ENCODE data around the gene SWSAP1. TPM values are rescaled to one million over a fixed set of nuclear protein-coding genes. Genes with fewer than 3 reads are reported as not detected.

SWSAP1 gene
- total RNA-seq, 1 donor from 2014 or later: 1.5 TPM

DNA sequence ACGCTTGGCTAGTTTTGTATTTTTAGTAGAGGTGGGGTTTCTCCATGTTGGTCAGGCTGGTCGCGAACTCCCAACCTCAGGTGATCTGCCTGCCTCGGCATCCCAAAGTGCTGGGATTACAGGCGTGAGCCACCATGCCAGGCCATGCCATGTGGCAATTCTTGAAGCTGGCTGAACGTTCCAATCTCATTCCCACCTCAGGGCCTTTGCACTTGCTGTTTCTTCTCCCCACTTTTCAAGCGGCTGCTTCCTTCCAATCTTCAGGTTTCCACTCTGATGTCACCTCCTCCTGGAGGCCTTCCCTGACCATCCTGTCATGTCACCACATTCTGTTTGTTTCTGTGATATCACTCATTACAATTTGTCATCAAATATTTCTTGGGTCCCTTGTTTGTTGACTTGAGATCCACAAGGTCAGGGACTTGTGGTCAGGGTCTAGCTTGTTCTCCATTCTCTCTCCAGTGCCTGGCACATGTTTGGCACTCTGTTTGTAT lies 5.4 kb downstream of the SWSAP1 start:
- Histone ChIP-seq H3K36me3 (no peaks in the 10 kb centered on the region), H3K27me3 (no peaks in the 10 kb centered on the region), H3K9me3 (no peaks in the 10 kb centered on the region), H3K4me1 (peaks cover 82% of the 10 kb centered on the region), H3K4me3 (peak overlapping the region; percentile 51 to 69), H3K27ac (peak overlapping the region; percentile 94)
- TF ChIP-seq POLR2A (IDR thresholded peaks at IDR 0.05): no peak
- TF ChIP-seq, protein P1, sequence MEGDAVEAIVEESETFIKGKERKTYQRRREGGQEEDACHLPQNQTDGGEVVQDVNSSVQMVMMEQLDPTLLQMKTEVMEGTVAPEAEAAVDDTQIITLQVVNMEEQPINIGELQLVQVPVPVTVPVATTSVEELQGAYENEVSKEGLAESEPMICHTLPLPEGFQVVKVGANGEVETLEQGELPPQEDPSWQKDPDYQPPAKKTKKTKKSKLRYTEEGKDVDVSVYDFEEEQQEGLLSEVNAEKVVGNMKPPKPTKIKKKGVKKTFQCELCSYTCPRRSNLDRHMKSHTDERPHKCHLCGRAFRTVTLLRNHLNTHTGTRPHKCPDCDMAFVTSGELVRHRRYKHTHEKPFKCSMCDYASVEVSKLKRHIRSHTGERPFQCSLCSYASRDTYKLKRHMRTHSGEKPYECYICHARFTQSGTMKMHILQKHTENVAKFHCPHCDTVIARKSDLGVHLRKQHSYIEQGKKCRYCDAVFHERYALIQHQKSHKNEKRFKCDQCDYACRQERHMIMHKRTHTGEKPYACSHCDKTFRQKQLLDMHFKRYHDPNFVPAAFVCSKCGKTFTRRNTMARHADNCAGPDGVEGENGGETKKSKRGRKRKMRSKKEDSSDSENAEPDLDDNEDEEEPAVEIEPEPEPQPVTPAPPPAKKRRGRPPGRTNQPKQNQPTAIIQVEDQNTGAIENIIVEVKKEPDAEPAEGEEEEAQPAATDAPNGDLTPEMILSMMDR (IDR thresholded peaks at IDR 0.05): no peak
- TF ChIP-seq POLR2AphosphoS5 (IDR thresholded peaks at IDR 0.05; ENCODE audit: insufficient read depth in 1 of 2, low read depth in 1 of 2): no peak
- intact Hi-C loops (cut with DNase I): loop anchor here (2.0 to 5.0 kb wide), 3 partner anchors 42 to 85 kb away; no protein-coding TSS in a partner anchor
- DNase-seq (ENCODE audit: extremely low spot score in 2 of 2): no peak

- peaks cover 74% of the 10 kb centered on the region for H3K4me1 ChIP-seq
- intact Hi-C loops (cut with DNase I): loop anchor here (2.0 to 5.0 kb wide), 2 partner anchors 41 to 86 kb away; no protein-coding TSS in a partner anchor
Observed at GRCh38 chr19:11380653-11381537, 6.4 kb downstream of the SWSAP1 start.

DNA sequence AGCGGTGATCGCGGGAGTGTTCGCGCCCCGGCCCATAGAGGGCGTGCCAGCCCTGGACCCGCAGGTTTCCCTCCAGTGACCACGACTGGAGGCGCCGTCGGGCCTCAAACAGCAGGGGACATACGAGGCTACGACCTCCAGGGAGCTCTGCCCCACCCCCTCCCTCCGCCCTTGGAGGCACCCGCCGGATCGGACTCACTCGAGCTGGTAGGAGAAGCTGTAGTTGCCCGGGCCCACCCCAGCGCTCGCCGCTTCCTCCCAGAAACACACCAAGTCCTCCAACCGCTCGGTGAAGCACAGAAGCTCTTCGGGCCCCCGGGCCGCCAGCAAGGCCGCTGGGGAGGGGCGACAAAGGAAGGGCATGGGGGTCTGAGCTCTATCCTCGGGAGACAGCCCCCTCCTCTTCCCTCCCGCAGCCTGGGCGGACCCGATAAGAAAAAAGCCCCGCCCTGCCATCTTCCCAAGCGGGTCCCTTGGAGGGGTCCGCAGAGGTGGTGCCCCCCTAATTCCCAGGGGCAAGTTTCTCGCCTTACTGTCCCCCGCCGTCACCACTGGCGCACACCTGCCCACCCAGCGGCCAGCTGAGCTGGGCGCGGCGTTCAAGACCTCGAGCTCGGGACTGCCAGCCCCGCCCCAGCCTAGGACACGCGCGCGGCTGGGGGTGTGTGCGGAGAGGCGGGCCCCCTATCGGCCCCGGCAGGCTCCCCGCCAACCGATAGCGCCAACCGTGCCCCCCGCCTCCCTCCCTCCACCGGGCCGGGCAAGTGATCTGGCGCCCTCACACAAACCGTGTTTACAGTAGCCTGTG lies 8.6 kb downstream of the SWSAP1 start:
- TF ChIP-seq POLR2A (IDR thresholded peaks at IDR 0.05) (no peak), POLR2AphosphoS5 (IDR thresholded peaks at IDR 0.05; ENCODE audit: insufficient read depth in 1 of 2, low read depth in 1 of 2) (no peak)
- TF ChIP-seq, protein P1 (IDR thresholded peaks at IDR 0.05): peak in 1 of 3 experiments; percentile 43
- Histone ChIP-seq H3K27me3 (no peaks in the 10 kb centered on the region), H3K4me3 (peak overlapping the region; percentile 34 to 36), H3K36me3 (no peaks in the 10 kb centered on the region), H3K27ac (peak overlapping the region; percentile 42), H3K4me1 (peaks cover 53% of the 10 kb centered on the region), H3K9me3 (no peaks in the 10 kb centered on the region)
- no peak for DNase-seq (ENCODE audit: extremely low spot score in 2 of 2)
- intact Hi-C loops (cut with DNase I): loop anchor here (5.0 kb wide), 1 partner anchor 39 kb away; no protein-coding TSS in a partner anchor

More at GRCh38 chr19:11380653-11381537, 6.4 kb downstream of the SWSAP1 start:
- DNase-seq (ENCODE audit: extremely low spot score in 2 of 2): peak in 1 of 2 donors; percentile 97
- Histone ChIP-seq H3K27me3 (no peaks in the 10 kb centered on the region), H3K27ac (peak overlapping the region; percentile 94), H3K36me3 (no peaks in the 10 kb centered on the region), H3K4me3 (peak overlapping the region; percentile 51 to 69), H3K9me3 (no peaks in the 10 kb centered on the region)
- TF ChIP-seq POLR2A (IDR thresholded peaks at IDR 0.05) (peak in 1 of 2 donors; percentile 70), POLR2AphosphoS5 (IDR thresholded peaks at IDR 0.05; ENCODE audit: insufficient read depth in 1 of 2, low read depth in 1 of 2) (peak; percentile 90 to 98)
- TF ChIP-seq, protein P1 (IDR thresholded peaks at IDR 0.05): peak; percentile 61 to 82 (median 77)

DNA sequence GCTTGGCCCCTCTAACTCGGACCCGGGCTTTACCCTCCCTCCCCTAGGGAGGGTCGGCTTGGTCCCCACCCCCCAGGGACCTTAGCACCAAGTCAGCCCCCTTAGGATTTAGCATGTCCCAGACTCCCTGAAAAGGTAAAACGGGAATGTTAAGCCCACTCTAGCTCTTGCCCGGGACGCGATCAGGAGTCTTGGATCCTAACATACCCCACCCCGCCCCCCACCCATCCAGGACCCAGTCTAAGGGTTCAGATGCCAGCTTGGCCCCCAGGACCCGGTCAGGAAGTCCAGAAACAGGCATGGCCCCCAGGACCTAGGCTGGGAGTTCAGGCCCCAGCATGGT lies 9.2 kb downstream of the SWSAP1 start:
- DNase-seq (ENCODE audit: extremely low spot score in 2 of 2): no peak
- Histone ChIP-seq H3K4me3 (peak overlapping the region; percentile 34 to 36), H3K9me3 (no peaks in the 10 kb centered on the region), H3K36me3 (no peaks in the 10 kb centered on the region), H3K27me3 (no peaks in the 10 kb centered on the region), H3K4me1 (peaks cover 47% of the 10 kb centered on the region), H3K27ac (peak overlapping the region; percentile 42)
- intact Hi-C loops (cut with DNase I): loop anchor here (5.0 kb wide), 1 partner anchor 39 kb away; no protein-coding TSS in a partner anchor
- TF ChIP-seq, protein P1 (IDR thresholded peaks at IDR 0.05): no peak
- no peak for TF ChIP-seq POLR2AphosphoS5 (IDR thresholded peaks at IDR 0.05; ENCODE audit: insufficient read depth in 1 of 2, low read depth in 1 of 2)
- no peak for TF ChIP-seq POLR2A (IDR thresholded peaks at IDR 0.05)
